Left forelimb (tissue), 1 donor: ENCODE data around the gene KCTD10.
A peak's percentile ranks its signal among the peaks of the same experiment; 100 is the strongest.

Experiments used
- DNase-seq: peaks from one replicate; pipeline ENCODE4 v3.0.0-alpha.2; 2018; ENCODE audit warnings: low spot score

Gene KCTD10

GRCh38 chr12:109477185-109477962 is at the start of gene KCTD10, which contains the start of gene UBE3B:
KCTD10 (minus strand) TSS chr12:109477300; CDS start chr12:109477262, 38 bp downstream.
UBE3B (plus strand) TSS chr12:109477634; CDS start chr12:109483552, 5,918 bp downstream.
- DNase-seq, result peak; percentile 93

- DNase-seq, result no peak
Observed at GRCh38 chr12:109525279-109525585, 48.1 kb upstream of the KCTD10 start.

GRCh38 chr12:109524466-109525278 is 47.6 kb upstream of the KCTD10 start:
- no peak for DNase-seq

GRCh38 chr12:109523504-109523903 is 46.4 kb upstream of the KCTD10 start:
- no peak for DNase-seq

- no peak for DNase-seq
Observed at GRCh38 chr12:109523071-109523470, 46.0 kb upstream of the KCTD10 start.

GRCh38 chr12:109521831-109522230 is 44.7 kb upstream of the KCTD10 start:
- no peak for DNase-seq

- DNase-seq, result no peak
Observed at GRCh38 chr12:109519787-109520186, 42.7 kb upstream of the KCTD10 start.

- DNase-seq, result no peak
Observed at GRCh38 chr12:109518820-109519665, 41.9 kb upstream of the KCTD10 start.

GRCh38 chr12:109517619-109518018 is 40.5 kb upstream of the KCTD10 start:
- no peak for DNase-seq

GRCh38 chr12:109513977-109514376 is 36.9 kb upstream of the KCTD10 start:
- no peak for DNase-seq

- DNase-seq, result no peak
Observed at GRCh38 chr12:109513051-109513450, 36.0 kb upstream of the KCTD10 start.

- DNase-seq, result no peak
Observed at GRCh38 chr12:109512608-109513007, 35.5 kb upstream of the KCTD10 start.

GRCh38 chr12:109510196-109510595 is 33.1 kb upstream of the KCTD10 start:
- DNase-seq, result no peak

- DNase-seq, result no peak
Observed at GRCh38 chr12:109504068-109504467, 27.0 kb upstream of the KCTD10 start.

- no peak for DNase-seq
Observed at GRCh38 chr12:109503611-109504010, 26.5 kb upstream of the KCTD10 start.

GRCh38 chr12:109502332-109502731 is 25.2 kb upstream of the KCTD10 start:
- no peak for DNase-seq

- no peak for DNase-seq
Observed at GRCh38 chr12:109501299-109501698, 24.2 kb upstream of the KCTD10 start.

GRCh38 chr12:109500406-109501185 is 23.5 kb upstream of the KCTD10 start:
- DNase-seq, result no peak

GRCh38 chr12:109497675-109498074 is 20.6 kb upstream of the KCTD10 start:
- no peak for DNase-seq

- no peak for DNase-seq
Observed at GRCh38 chr12:109496306-109496705, 19.2 kb upstream of the KCTD10 start.

- DNase-seq, result no peak
Observed at GRCh38 chr12:109495012-109495411, 17.9 kb upstream of the KCTD10 start.
